Fibroblast of pulmonary artery (primary cell): ENCODE results near the gene RLIM.
"Not testable (repeated sequence)": the region's sequence is repeated elsewhere in the genome, so short reads cannot be mapped to it uniquely, and the experiment has no call there.

Experiments
- DNase-seq: peaks from one replicate; pipeline ENCODE4 v3.0.0-alpha.2; 2010; ENCODE audit warnings: low read depth
- H3K4me3 ChIP-seq: replicated peaks from 2 replicates; pipeline ENCODE4 v1.5.1; 2011; ENCODE audit warnings: low read depth, mild to moderate bottlenecking, control low read depth, low read length, moderate library complexity
- TF ChIP-seq, protein P1 (sequence below): IDR thresholded peaks from 2 replicates; pipeline ENCODE4 v1.5.1; 2011; ENCODE audit warnings: mild to moderate bottlenecking, control low read depth, low read length, inconsistent platforms; ENCODE audit errors: missing control alignments

RLIM gene, protein sequence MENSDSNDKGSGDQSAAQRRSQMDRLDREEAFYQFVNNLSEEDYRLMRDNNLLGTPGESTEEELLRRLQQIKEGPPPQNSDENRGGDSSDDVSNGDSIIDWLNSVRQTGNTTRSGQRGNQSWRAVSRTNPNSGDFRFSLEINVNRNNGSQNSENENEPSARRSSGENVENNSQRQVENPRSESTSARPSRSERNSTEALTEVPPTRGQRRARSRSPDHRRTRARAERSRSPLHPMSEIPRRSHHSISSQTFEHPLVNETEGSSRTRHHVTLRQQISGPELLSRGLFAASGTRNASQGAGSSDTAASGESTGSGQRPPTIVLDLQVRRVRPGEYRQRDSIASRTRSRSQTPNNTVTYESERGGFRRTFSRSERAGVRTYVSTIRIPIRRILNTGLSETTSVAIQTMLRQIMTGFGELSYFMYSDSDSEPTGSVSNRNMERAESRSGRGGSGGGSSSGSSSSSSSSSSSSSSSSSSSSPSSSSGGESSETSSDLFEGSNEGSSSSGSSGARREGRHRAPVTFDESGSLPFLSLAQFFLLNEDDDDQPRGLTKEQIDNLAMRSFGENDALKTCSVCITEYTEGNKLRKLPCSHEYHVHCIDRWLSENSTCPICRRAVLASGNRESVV

DNA sequence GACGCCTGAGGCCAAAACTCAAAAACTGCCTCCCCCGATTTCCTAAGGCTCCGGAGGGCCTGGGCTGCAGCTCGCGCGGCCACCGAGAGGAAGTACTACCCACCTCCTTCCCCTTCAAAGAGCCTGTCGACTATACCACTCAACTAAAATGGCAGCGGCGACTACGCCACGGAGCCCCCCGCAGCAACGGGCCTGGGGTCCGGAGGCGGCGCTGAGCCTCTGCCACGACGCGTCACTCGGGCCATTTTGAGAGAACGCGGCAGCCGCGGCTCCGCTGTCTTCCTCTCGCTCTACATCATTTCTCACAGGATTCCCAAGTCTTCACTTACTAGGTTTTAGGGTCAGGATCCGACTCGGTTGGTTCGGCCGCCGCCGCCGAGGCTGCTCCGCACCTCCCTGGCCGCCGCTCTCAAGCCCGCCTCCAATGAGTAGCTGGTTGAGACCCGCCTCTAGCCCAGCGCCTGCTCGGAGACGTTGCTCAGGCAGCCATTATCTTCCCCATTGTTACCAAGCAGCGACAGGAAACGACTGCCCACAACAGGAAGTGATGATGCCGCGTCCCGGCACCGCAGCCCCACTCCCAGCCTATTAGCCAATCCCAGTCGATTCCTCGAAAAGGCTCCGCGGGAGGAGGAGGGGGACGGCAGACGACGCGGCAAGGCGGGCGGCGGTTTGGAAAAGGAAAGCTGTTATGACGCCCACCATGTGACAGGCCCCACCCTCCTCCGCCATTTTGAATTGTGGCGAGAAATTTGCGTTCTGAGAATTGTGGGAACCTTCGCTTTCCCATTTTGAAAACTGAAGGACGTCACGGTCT is at the start of gene RLIM:
RLIM (minus strand) TSS at position 532 of the 817 bp plus-strand sequence. CDS start 18,647 bp downstream, outside the sequence.
- TF ChIP-seq, protein P1, sequence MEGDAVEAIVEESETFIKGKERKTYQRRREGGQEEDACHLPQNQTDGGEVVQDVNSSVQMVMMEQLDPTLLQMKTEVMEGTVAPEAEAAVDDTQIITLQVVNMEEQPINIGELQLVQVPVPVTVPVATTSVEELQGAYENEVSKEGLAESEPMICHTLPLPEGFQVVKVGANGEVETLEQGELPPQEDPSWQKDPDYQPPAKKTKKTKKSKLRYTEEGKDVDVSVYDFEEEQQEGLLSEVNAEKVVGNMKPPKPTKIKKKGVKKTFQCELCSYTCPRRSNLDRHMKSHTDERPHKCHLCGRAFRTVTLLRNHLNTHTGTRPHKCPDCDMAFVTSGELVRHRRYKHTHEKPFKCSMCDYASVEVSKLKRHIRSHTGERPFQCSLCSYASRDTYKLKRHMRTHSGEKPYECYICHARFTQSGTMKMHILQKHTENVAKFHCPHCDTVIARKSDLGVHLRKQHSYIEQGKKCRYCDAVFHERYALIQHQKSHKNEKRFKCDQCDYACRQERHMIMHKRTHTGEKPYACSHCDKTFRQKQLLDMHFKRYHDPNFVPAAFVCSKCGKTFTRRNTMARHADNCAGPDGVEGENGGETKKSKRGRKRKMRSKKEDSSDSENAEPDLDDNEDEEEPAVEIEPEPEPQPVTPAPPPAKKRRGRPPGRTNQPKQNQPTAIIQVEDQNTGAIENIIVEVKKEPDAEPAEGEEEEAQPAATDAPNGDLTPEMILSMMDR = no peak

DNA sequence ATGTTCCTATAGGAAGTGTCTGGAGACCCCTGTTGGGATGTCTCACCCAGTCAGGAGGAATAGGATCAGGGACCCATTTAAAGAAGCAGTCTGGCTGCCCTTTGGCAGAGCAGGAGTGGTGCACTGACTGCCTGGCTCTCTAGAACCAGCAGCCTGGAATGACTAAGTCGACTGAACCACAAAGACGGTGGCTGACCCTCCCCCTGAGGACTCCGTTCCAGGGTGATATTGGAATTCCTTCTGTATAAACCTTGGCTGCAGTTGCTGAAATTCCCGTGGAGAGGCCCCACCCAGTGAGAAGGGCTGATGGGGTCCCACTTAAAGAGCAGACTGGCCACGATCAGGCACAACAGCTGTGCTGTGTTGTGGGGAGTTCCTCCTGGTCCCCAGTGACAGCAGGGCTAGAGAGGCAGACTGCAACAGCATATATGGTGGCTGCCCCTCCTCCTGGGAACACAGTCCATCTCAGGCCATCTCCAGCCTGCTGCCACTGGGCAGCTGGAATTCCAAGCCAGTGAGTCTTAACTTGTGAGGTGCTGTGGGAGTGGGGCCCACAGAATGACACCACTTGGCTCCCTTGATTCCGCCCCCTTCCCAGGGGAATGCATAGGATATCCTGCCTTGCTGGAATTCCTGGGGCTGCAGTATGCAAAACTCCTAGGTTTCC is 41.8 kb upstream of the RLIM start:
- DNase-seq = peak; percentile 0
- H3K4me3 ChIP-seq = no peak overlapping the region
- TF ChIP-seq, protein P1 = no peak

More for the DNA sequence above, at the start of gene RLIM:
- H3K4me3 ChIP-seq = peak within 1 kb of the TSS; percentile 85
- DNase-seq = peak; percentile 97

DNA sequence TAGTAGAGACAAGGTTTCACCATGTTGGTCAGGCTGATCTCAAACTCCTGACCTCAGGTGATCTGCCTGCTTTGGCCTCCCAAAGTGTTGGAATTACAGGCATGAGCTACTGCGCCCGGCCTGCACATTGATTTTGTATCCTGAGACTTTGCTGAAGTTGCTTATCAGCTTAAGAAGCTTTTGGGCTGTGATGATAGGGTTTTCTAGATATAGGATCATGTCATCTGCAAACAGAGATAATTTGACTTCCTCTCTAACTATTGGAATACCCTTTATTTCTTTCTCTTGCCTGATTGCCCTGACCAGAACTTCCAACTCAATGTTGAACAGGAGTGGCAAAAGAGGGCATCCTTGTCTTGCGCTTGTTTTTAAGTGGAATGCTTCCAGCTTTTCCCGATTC is 40.5 kb upstream of the RLIM start:
- H3K4me3 ChIP-seq, DNase-seq: not testable (repeated sequence)

DNA sequence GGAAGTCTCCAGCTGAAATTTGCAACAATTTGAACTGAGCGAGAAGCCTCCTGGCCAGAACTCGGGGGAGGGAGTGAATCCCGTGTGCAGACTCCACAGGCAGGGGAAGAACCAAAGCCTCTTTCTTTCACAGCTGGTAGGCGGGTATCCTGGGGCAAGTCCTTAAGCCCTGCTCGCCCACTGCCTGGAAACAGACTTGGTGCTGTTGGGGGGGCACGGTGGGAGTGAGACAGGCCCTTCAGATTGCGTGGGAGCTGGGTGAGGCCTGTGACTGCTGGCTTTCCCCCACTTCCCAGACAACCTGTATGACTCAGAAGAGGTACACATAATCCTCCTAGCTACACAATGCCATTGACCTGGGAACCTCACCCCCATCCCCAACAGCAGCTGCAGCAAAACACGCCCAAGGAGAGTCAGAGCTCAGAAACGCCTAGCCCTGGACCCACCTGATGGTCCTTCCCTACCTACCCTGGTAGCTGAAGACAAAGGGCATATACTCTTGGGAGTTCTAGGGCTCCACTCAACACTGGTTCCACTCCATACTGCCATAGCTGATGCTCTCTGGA is 22.4 kb upstream of the RLIM start:
- no peak for DNase-seq
- TF ChIP-seq, protein P1 = no peak
- no peak overlapping the region for H3K4me3 ChIP-seq

DNA sequence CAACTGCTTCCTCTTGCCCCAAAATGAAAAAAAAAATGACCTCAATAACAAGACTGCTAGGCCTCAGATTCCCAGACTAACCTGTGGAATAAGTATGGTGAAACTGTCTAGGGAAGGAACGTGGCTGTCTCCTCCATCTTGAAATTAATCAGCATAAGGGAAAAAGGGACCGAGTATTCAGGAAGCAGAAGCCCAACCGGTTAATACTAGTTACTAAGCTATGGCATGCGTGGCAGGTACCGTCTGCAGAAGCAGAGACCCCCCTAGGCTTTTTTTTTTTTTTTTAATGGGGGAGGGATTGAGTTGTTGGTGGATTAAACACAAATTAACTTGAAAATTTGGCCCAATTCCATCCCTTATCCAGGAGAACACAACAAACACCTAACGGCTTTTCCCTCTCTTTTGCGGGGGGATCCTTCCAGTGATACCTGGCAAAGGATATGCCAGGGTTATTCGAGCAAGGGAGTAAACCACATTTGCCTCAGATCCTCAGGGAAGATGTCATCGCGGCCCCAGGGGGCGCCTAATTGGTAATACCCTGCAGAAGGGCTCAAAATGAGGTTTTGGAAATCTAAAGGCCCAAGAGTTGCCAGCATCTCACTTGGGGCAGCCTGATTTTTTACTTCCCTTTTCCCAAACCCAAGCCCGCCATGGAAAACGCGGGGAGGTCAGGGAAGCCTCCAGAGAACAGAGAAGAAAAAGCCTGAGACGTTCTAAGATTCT is 893 bp downstream of the RLIM start:
- TF ChIP-seq, protein P1 = no peak
- H3K4me3 ChIP-seq = peak overlapping the region; percentile 85
- peak; percentile 52 for DNase-seq

DNA sequence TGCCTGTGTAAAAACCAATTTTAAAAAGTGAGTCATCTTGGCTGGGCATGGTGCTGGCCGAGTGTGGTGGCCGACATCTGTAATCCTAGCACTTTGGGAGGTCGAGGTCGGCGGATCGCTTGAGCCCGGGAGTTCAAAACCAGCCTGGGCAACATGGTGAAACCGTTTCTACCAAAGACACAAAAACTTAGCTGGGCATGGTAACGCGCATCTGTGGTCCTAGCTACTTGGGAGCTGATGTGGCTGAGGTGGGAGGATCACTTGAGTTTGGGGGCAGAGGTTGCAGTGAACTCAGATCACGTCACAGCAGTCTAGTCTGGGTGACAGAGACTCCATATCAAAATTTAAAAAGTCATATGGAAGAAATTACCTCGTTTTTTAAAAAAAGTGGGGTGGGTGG is 7.6 kb downstream of the RLIM start:
- no peak overlapping the region for H3K4me3 ChIP-seq
- TF ChIP-seq, protein P1 = no peak
- DNase-seq = no peak
